BJ (cell line): Measurements from ENCODE around the gene TOP2A. TPM values are rescaled to one million over a fixed set of nuclear protein-coding genes. Genes with fewer than 3 reads are reported as not detected.
A peak's percentile ranks its signal among the peaks of the same experiment; 100 is the strongest.

Experiments used
- CTCF ChIA-PET: fragments of 350-600 bp; formaldehyde crosslinking; extraction: SDS; loops from one replicate; lab custom pipeline; 2021; ENCODE audit warnings: antibody characterized with exemption, inconsistent platforms; lab: Yijun Ruan, JAX
- POLR2A ChIA-PET: fragments of 300-600 bp; sonication (Branson Sonifier 250); formaldehyde crosslinking; extraction: SDS; loops from one replicate; lab custom pipeline; 2021; ENCODE audit warnings: antibody characterized with exemption; lab: Charles Lee
- DNase-seq: peaks from one replicate; pipeline ENCODE4 v3.0.0-alpha.2; 2011; ENCODE audit warnings: low read depth
- H3K27me3 ChIP-seq: 2 replicates; pipeline ENCODE4 v1.6.0; 2011; ENCODE audit warnings: low read length; ENCODE audit not compliant: control insufficient read depth, insufficient read depth
- H3K36me3 ChIP-seq: 2 replicates; pipeline ENCODE4 v1.5.1; 2011; ENCODE audit warnings: low read length; ENCODE audit not compliant: control insufficient read depth, insufficient read depth
- H3K4me3 ChIP-seq: 2 replicates; pipeline ENCODE4 v1.5.1; 2011; ENCODE audit warnings: low read depth, mild to moderate bottlenecking, control low read depth, low read length
- polyA plus RNA-seq: library from polyadenylated mRNA; depleted of rRNA; stranded (reverse); fragments of >200 nt; gene quantifications from 2 replicates; pipeline ENCODE4 v1.2.3, GENCODE V29; 2011
- TF ChIP-seq, protein P1 (sequence below): IDR thresholded peaks from 2 replicates; pipeline ENCODE4 v1.5.1; 2011; ENCODE audit warnings: low read depth, mild to moderate bottlenecking, control low read depth, inconsistent platforms, low read length, moderate library complexity; ENCODE audit not compliant: insufficient read depth

TOP2A gene
- polyA plus RNA-seq, 1 experiment: 31.8 TPM

DNA sequence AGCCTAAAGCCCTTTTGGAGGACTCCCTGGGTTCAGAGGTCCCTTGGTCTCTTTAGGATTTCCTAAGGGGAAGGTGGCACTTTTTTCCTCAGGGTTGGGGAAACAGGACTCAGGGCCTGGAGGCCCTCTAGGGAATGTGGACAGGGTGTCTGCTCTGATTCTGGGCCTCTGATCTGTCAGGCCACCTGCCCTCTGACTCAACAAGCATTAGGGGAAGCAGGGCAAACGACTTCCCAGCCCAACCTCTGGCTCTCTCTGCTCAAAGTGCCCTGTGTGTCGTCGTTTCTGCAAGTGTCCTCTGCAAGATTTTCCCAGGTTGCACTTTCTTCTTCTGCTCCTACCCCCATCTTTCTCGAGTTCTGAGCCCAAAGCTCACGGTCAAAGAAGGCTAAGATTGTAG, 18.9 kb upstream of the TOP2A start:
- no peak overlapping the region for H3K4me3 ChIP-seq
- ChIA-PET CTCF (interaction anchor here (1.0 to 3.3 kb wide), 8 partner anchors 12 to 113 kb away, joined by 3 to 24 read pairs (median 4); no protein-coding TSS in a partner anchor), POLR2A (no interaction called here)
- no peaks in the 10 kb centered on the region for H3K27me3 ChIP-seq
- DNase-seq: no peak
- no peaks in the 10 kb centered on the region for H3K36me3 ChIP-seq
- TF ChIP-seq, protein P1, sequence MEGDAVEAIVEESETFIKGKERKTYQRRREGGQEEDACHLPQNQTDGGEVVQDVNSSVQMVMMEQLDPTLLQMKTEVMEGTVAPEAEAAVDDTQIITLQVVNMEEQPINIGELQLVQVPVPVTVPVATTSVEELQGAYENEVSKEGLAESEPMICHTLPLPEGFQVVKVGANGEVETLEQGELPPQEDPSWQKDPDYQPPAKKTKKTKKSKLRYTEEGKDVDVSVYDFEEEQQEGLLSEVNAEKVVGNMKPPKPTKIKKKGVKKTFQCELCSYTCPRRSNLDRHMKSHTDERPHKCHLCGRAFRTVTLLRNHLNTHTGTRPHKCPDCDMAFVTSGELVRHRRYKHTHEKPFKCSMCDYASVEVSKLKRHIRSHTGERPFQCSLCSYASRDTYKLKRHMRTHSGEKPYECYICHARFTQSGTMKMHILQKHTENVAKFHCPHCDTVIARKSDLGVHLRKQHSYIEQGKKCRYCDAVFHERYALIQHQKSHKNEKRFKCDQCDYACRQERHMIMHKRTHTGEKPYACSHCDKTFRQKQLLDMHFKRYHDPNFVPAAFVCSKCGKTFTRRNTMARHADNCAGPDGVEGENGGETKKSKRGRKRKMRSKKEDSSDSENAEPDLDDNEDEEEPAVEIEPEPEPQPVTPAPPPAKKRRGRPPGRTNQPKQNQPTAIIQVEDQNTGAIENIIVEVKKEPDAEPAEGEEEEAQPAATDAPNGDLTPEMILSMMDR: no peak

DNA sequence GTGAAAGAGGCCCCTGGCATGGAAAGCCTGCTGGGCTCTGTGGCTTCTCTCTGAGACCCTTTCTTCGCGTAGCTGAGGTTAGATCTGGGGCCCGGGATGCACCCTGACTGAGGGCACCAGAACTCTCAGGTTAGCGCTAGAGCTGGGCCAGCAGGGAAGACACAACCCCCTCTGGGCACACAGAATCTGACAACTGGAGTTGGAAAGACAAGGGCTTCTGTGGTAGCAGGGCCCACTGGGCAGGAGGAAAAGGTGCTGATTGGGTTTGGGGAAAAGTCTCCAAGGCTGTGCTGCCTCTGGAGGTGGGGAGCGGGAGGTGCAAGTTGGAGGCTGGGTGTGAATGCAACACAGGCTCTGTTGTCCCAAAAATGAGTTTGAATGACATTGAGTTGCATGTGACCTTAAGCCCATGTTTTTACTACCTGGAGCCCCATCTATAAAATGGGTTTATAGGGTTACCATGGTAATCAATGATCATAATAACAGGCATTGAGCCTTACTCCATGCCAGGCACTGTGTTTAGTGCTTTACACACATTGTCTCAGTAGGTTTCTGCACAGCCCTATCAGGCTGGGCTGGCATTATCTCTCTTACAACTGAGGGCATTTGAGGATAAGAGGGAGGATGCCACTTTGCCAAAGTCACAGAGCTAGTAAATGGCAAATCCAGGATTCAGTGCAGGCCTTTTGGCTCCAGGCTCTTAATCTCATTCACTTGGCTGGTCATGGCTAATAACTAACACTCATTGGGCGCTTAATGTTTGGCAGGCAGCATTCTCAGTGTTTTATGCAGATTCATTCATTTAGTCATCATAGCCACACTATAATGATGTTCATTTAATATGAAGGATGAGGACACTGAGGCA, 16.1 kb upstream of the TOP2A start:
- Histone ChIP-seq H3K36me3 (no peaks in the 10 kb centered on the region), H3K4me3 (no peak overlapping the region), H3K27me3 (peaks cover 3% of the 10 kb centered on the region; the same call in 1 of the 2 replicates)
- no peak for DNase-seq
- TF ChIP-seq, protein P1: peak; percentile 59
- CTCF ChIA-PET: interaction anchor here (1.0 to 2.0 kb wide), 6 partner anchors 11 to 124 kb away, joined by 3 to 10 read pairs (median 5); partner anchors contain the start of gene TOP2A
- POLR2A ChIA-PET: interaction anchor here (0.5 kb wide), 1 partner anchor 102 kb away, joined by 8 read pairs; no protein-coding TSS in a partner anchor

DNA sequence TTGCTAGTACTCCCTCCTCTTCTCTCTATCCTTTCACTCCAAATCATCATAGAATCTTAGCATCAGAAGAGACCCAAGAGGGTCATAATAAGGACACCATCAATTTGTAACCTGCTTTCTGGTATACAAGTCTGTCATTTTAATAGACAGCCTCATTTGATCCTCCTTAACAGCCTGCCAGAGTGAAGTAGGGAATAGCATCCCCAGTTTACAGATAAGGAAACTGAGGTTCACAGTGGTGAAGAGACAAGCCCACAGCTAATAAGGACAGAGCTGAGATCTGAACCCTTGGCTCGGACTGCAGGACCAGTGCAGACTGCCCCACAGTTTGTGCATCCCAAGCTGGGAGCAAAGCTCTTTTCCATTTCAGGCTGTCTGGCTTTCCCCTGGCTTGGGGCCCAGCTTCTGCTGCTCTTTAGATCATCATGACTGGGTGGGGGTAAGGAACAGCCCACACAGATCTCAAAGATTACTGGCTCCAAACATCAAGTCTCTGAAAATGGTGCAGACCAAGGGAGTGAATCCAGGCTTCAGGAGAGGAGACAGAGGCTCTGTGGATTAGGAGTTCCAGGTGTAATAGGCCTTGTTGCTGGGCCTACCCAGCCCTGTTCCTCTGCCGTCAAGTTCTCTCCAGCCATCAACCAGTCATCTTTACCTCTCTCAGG, 15.3 kb upstream of the TOP2A start:
- Histone ChIP-seq H3K27me3 (peaks cover 3% of the 10 kb centered on the region; the same call in 1 of the 2 replicates), H3K36me3 (no peaks in the 10 kb centered on the region), H3K4me3 (no peak overlapping the region)
- ChIA-PET CTCF (interaction anchor here (1.0 to 2.0 kb wide), 5 partner anchors 10 to 125 kb away, joined by 3 to 10 read pairs (median 4); partner anchors contain the start of gene TOP2A), POLR2A (interaction anchor here (0.5 kb wide), 1 partner anchor 103 kb away, joined by 8 read pairs; no protein-coding TSS in a partner anchor)
- DNase-seq: no peak
- TF ChIP-seq, protein P1: no peak

DNA sequence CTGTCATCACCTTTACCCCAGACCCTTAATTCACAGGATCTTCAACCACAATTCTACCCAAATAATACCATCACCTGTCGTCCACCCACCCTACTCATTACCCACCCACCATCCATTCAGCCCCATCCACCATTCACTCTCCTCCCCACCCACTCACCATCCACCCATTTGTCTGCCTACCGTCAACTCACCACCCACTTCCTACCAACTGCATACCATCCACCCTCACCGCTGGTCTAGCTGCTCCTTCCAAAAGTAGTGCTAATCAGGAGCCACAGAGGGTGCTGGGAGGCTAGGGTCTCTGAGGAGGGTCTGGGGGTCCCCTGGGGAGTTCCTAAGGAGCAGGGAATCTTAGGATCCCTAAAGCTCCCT, 13.5 kb upstream of the TOP2A start:
- H3K36me3 ChIP-seq: no peaks in the 10 kb centered on the region
- no peak overlapping the region for H3K4me3 ChIP-seq
- TF ChIP-seq, protein P1: no peak
- CTCF ChIA-PET: interaction anchor here (0.7 to 2.0 kb wide), 6 partner anchors 8 to 101 kb away, joined by 3 to 4 read pairs (median 3); no protein-coding TSS in a partner anchor
- POLR2A ChIA-PET: no interaction called here
- H3K27me3 ChIP-seq: peaks cover 3% of the 10 kb centered on the region; the same call in 1 of the 2 replicates
- DNase-seq: no peak
